ENCODE results near the gene SUCO.
"Not testable (repeated sequence)": the region's sequence is repeated elsewhere in the genome, so short reads cannot be mapped to it uniquely, and the experiment has no call there.

The SUCO gene

DNA sequence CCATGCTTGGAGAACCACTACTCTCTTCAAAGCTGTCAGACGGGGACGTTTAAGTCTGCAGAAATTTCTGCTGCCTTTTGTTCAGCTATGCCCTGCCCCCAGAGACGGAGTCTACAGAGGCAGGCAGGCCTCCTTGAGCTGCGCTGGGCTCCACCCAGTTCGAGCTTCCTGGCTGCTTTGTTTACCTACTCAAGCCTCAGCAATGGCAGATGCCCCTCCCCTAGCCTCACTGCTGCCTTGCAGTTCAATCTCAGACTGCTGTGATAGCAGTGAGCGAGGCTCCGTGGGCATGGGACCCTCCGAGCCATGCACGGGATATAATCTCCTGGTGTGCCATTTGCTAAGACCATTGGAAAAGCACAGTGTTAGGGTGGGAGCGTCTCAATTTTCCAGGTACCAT, 63.8 kb downstream of the SUCO start:
- H3K23ac ChIP-seq (ENCODE audit: low read length); H3K9ac ChIP-seq (ENCODE audit: low read length); H2AK5ac ChIP-seq (ENCODE audit: low read length); H4K91ac ChIP-seq (ENCODE audit: low read depth, low read length); H2AFZ ChIP-seq (ENCODE audit: insufficient read depth, low read length, poor library complexity); H2BK5ac ChIP-seq (ENCODE audit: low read depth, low read length, poor library complexity); H2BK120ac ChIP-seq (ENCODE audit: insufficient read depth, low read length, poor library complexity); H3K27me3 ChIP-seq (ENCODE audit: insufficient read depth, low read length); H3K18ac ChIP-seq (ENCODE audit: low read length); DNase-seq; H2BK12ac ChIP-seq (ENCODE audit: low read length); H3K4ac ChIP-seq (ENCODE audit: low read depth, low read length); H3K4me2 ChIP-seq (ENCODE audit: low read length); H4K8ac ChIP-seq (ENCODE audit: low read depth, low read length); H4K12ac ChIP-seq (ENCODE audit: low read depth, low read length); H3K79me1 ChIP-seq (ENCODE audit: low read length); H3K14ac ChIP-seq (ENCODE audit: low read length); H3K79me2 ChIP-seq (ENCODE audit: control insufficient read depth, insufficient read depth, low read length, poor library complexity); H3K4me3 ChIP-seq (ENCODE audit: low read depth, low read length); H3K9me3 ChIP-seq (ENCODE audit: insufficient read depth, low read depth, low read length); H3K4me1 ChIP-seq (ENCODE audit: control insufficient read depth in 1 of 2, insufficient read depth in 2 of 2, low read length in 2 of 2); H3K27ac ChIP-seq (ENCODE audit: low read depth, low read length): not testable (repeated sequence)
- no CpG with 5 or more reads among the region's 10 CpGs for WGBS (ENCODE audit: extremely low coverage, insufficient coverage, insufficient read length)
- H3K36me3 ChIP-seq (ENCODE audit: control insufficient read depth in 1 of 2, insufficient read depth in 2 of 2, low read length in 2 of 2): peaks cover 16 to 19% of the 10 kb centered on the region in 2 experiments

DNA sequence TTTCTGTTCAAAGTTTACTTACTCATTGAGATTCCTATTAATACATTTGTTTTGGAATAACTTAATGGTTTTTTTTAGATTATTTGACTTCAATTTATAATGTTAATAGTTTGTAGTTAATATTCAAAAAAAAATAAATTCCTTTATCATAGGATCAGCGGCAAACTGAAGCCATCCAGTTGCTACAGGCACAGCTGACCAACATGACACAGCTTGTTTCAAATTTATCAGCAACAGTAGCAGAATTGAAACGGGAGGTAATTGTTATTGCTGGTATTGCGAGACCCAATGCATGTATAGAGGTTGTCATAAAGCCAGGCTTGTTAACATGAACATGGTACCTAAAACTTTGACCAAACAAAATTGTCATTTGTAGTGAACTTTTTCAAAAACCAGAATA, 67.0 kb downstream of the SUCO start:
- Histone ChIP-seq H3K23ac (ENCODE audit: low read length) (no peak overlapping the region), H2AK5ac (ENCODE audit: low read length) (no peak overlapping the region), H3K9me3 (ENCODE audit: insufficient read depth, low read depth, low read length) (peaks cover 5% of the 10 kb centered on the region), H3K4me2 (ENCODE audit: low read length) (no peak overlapping the region), H3K4ac (ENCODE audit: low read depth, low read length) (no peak overlapping the region), H2BK120ac (ENCODE audit: insufficient read depth, low read length, poor library complexity) (no peak overlapping the region), H4K12ac (ENCODE audit: low read depth, low read length) (no peak overlapping the region), H3K27ac (ENCODE audit: low read depth, low read length) (no peak overlapping the region), H4K8ac (ENCODE audit: low read depth, low read length) (no peak overlapping the region), H2AFZ (ENCODE audit: insufficient read depth, low read length, poor library complexity) (no peak overlapping the region), H3K36me3 (ENCODE audit: control insufficient read depth in 1 of 2, insufficient read depth in 2 of 2, low read length in 2 of 2) (peaks cover 16 to 22% of the 10 kb centered on the region in 2 experiments), H3K79me2 (ENCODE audit: control insufficient read depth, insufficient read depth, low read length, poor library complexity) (no peaks in the 10 kb centered on the region), H3K79me1 (ENCODE audit: low read length) (no peaks in the 10 kb centered on the region), H2BK12ac (ENCODE audit: low read length) (no peak overlapping the region), H3K14ac (ENCODE audit: low read length) (no peak overlapping the region), H3K9ac (ENCODE audit: low read length) (no peak overlapping the region), H3K27me3 (ENCODE audit: insufficient read depth, low read length) (no peaks in the 10 kb centered on the region), H2BK5ac (ENCODE audit: low read depth, low read length, poor library complexity) (no peak overlapping the region), H4K91ac (ENCODE audit: low read depth, low read length) (no peak overlapping the region), H3K4me3 (ENCODE audit: low read depth, low read length) (no peak overlapping the region), H3K4me1 (ENCODE audit: control insufficient read depth in 1 of 2, insufficient read depth in 2 of 2, low read length in 2 of 2) (peaks cover 3 to 6% of the 10 kb centered on the region in 2 experiments), H3K18ac (ENCODE audit: low read length) (no peak overlapping the region)
- no CpG with 5 or more reads among the region's 3 CpGs for WGBS (ENCODE audit: extremely low coverage, insufficient coverage, insufficient read length)
- DNase-seq: peak in 1 of 2 donors; percentile 33

DNA sequence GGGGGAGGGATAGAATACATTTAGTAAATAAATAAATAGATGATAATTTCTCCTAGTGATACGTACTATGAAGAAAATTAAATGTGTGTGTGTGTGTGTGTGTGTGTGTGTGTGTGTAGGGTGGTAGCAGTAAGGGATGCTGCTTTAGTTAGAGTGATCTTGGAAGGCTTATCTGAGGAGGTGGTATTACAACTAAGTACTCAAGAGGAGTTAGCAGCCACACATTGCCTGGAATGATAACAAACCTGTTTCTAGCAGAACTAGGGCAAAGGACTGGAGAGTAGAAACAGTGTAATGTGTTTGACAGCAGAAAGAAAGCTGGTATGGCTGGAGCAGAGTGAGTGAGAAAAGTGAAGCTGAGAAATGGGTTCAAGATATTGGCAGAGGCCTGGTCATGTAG, 67.7 kb downstream of the SUCO start:
- Histone ChIP-seq H3K36me3 (ENCODE audit: control insufficient read depth in 1 of 2, insufficient read depth in 2 of 2, low read length in 2 of 2) (peaks cover 16 to 20% of the 10 kb centered on the region in 2 experiments), H2AK5ac (ENCODE audit: low read length) (no peak overlapping the region), H3K4ac (ENCODE audit: low read depth, low read length) (no peak overlapping the region), H3K14ac (ENCODE audit: low read length) (no peak overlapping the region), H4K91ac (ENCODE audit: low read depth, low read length) (no peak overlapping the region), H2BK120ac (ENCODE audit: insufficient read depth, low read length, poor library complexity) (no peak overlapping the region), H3K23ac (ENCODE audit: low read length) (no peak overlapping the region), H2BK5ac (ENCODE audit: low read depth, low read length, poor library complexity) (no peak overlapping the region), H3K9ac (ENCODE audit: low read length) (no peak overlapping the region), H2AFZ (ENCODE audit: insufficient read depth, low read length, poor library complexity) (no peak overlapping the region), H2BK12ac (ENCODE audit: low read length) (no peak overlapping the region), H3K27ac (ENCODE audit: low read depth, low read length) (peak overlapping the region; percentile 11), H3K79me2 (ENCODE audit: control insufficient read depth, insufficient read depth, low read length, poor library complexity) (no peaks in the 10 kb centered on the region), H4K12ac (ENCODE audit: low read depth, low read length) (no peak overlapping the region), H3K79me1 (ENCODE audit: low read length) (no peaks in the 10 kb centered on the region), H4K8ac (ENCODE audit: low read depth, low read length) (no peak overlapping the region), H3K9me3 (ENCODE audit: insufficient read depth, low read depth, low read length) (peaks cover 5% of the 10 kb centered on the region), H3K27me3 (ENCODE audit: insufficient read depth, low read length) (no peaks in the 10 kb centered on the region), H3K4me3 (ENCODE audit: low read depth, low read length) (no peak overlapping the region), H3K18ac (ENCODE audit: low read length) (no peak overlapping the region), H3K4me1 (ENCODE audit: control insufficient read depth in 1 of 2, insufficient read depth in 2 of 2, low read length in 2 of 2) (peaks cover 3 to 6% of the 10 kb centered on the region in 2 experiments), H3K4me2 (ENCODE audit: low read length) (no peak overlapping the region)
- DNase-seq: peak; percentile 75 to 86
- no CpG with 5 or more reads among the region's 1 CpG for WGBS (ENCODE audit: extremely low coverage, insufficient coverage, insufficient read length)

DNA sequence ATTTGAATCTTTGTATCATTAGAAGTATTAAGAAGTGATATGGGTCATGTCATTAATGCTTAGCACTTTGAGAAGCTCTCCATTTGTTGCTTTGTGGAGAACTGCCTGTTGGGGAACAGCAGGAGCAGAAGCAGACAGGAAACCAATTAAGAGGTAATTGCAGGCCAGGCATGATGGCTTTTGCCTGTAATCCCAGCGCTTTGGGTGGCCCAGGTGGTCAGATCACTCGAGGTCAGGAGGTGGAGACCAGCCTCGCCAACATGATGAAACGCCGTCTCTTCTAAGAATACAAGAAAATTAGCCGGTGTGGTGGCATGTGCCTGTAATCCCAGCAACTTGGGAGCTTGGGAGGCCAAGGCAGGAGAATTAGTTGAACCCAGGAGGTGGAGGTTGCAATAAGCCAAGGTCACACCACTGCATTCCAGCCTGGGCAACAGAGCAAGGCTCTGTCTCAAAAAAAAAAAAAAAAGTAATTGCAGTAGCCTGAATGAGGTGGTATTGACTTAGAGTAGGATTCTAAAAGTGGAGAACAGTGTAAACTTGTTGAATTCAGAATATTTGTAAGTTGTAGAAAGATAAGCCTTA, 68.2 kb downstream of the SUCO start:
- no peak overlapping the region for H3K4ac ChIP-seq (ENCODE audit: low read depth, low read length)
- no peaks in the 10 kb centered on the region for H3K79me2 ChIP-seq (ENCODE audit: control insufficient read depth, insufficient read depth, low read length, poor library complexity)
- no CpG with 5 or more reads among the region's 6 CpGs for WGBS (ENCODE audit: extremely low coverage, insufficient coverage, insufficient read length)

More for the DNA sequence above, 68.2 kb downstream of the SUCO start:
- no peak overlapping the region for H2AK5ac ChIP-seq (ENCODE audit: low read length)
- H3K18ac ChIP-seq (ENCODE audit: low read length): no peak overlapping the region
- H2BK12ac ChIP-seq (ENCODE audit: low read length): no peak overlapping the region
- no peak overlapping the region for H4K8ac ChIP-seq (ENCODE audit: low read depth, low read length)
- no peak overlapping the region for H2BK120ac ChIP-seq (ENCODE audit: insufficient read depth, low read length, poor library complexity)
- H4K12ac ChIP-seq (ENCODE audit: low read depth, low read length): no peak overlapping the region
- no peak overlapping the region for H3K14ac ChIP-seq (ENCODE audit: low read length)
- no peak overlapping the region for H2BK5ac ChIP-seq (ENCODE audit: low read depth, low read length, poor library complexity)
- no peak overlapping the region for H2AFZ ChIP-seq (ENCODE audit: insufficient read depth, low read length, poor library complexity)
- peaks cover 16 to 17% of the 10 kb centered on the region in 2 experiments for H3K36me3 ChIP-seq (ENCODE audit: control insufficient read depth in 1 of 2, insufficient read depth in 2 of 2, low read length in 2 of 2)
- no peak overlapping the region for H3K23ac ChIP-seq (ENCODE audit: low read length)
- no peak overlapping the region for H3K4me2 ChIP-seq (ENCODE audit: low read length)
- no peak overlapping the region for H4K91ac ChIP-seq (ENCODE audit: low read depth, low read length)
- peaks cover 5% of the 10 kb centered on the region for H3K9me3 ChIP-seq (ENCODE audit: insufficient read depth, low read depth, low read length)
- no peaks in the 10 kb centered on the region for H3K27me3 ChIP-seq (ENCODE audit: insufficient read depth, low read length)
- no peak overlapping the region for H3K9ac ChIP-seq (ENCODE audit: low read length)
- DNase-seq: peak; percentile 27
- no peaks in the 10 kb centered on the region for H3K79me1 ChIP-seq (ENCODE audit: low read length)
- H3K27ac ChIP-seq (ENCODE audit: low read depth, low read length): peak overlapping the region; percentile 11
- H3K4me1 ChIP-seq (ENCODE audit: control insufficient read depth in 1 of 2, insufficient read depth in 2 of 2, low read length in 2 of 2): peaks cover 3 to 6% of the 10 kb centered on the region in 2 experiments
- H3K4me3 ChIP-seq (ENCODE audit: low read depth, low read length): no peak overlapping the region

Measured in trophoblast cell (in vitro differentiated cells and primary cell).